Measurements from ENCODE around the gene PPP1CC.

PPP1CC gene

GRCh38 chr12:110687396-110688169 lies 55.1 kb downstream of the PPP1CC start:
- no peak for DNase-seq (ENCODE audit: low read depth in 2 of 2)

- no peak for DNase-seq (ENCODE audit: low read depth in 2 of 2)
Observed at GRCh38 chr12:110686294-110686903, 56.3 kb downstream of the PPP1CC start.

GRCh38 chr12:110684312-110684836 lies 58.3 kb downstream of the PPP1CC start:
- no peak for DNase-seq (ENCODE audit: low read depth in 2 of 2)

DNA sequence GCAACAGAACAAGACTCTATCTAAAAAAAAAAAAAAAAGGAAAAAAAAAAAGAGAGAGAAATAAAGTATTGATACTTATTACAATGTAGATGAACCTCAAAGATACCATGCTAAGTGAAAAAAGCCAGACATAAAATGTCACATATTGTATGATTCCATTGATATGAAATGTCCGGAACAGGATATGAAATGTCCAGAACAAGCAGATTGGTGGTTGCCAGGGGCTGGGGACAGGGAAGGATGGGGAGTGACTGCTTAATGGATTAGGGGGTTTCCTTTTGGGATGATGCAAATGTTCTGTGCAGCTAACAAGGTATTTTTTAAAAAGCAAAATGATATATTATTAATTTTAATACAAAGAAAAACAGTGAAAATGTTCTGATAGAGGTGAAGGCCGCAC lies 58.8 kb downstream of the PPP1CC start:
- DNase-seq (ENCODE audit: low read depth in 2 of 2): no peak

GRCh38 chr12:110680032-110680431 lies 62.7 kb downstream of the PPP1CC start:
- no peak for DNase-seq (ENCODE audit: low read depth in 2 of 2)

GRCh38 chr12:110679201-110679600 lies 63.5 kb downstream of the PPP1CC start:
- no peak for DNase-seq (ENCODE audit: low read depth in 2 of 2)

DNA sequence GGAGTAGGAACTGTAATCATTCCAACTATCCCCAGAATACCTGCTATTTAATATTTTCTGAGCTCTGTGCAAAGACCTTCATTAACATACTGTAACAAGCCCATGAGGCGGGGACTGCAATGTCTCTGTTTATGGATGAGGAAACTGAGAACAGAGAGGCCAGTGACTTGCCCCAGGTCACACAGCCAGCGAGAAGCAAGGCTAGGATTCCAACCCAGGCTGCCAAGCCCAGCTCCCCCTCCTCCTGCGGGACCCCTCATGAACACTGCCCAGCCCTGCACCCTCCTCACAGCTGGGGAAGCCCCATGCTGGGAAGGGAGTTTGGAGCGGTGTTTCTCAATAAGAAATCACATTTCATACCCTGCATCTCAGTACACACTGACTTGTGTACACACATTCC lies 64.7 kb downstream of the PPP1CC start:
- DNase-seq (ENCODE audit: low read depth in 2 of 2): no peak

DNA sequence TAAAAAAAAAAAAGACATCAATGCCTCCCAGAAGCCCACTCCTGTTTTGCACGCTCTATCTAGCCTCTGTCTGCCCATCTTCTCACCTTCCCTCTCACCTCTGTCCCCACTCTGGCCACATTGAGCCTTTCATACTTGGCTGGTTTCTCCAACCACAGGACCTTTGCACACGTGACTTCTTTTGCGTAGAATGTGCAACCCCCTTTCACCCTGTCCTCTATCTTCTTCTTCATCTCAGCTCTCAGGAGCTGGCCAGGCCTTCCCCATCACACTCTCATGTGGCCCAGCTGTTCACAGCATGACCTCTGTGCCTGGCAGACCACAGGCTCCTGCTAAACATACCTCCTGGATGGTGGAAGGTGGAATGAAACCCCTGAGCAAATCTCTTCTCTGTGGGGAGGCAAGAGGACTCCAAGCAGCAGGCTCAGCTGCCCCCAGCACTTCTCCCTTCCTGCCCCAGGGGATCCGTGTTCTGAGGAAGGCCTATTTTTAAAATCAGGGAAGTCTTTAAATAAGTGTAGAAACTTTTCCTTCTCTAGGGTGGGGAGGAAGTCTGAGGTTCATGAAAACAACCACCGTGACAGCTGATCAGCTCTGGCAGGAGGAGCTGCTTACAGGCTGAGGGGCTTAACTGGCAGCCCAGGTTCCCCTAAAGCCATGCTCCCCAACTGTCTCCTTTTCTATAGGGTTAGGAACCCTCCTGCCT lies 65.3 kb downstream of the PPP1CC start:
- no peak for DNase-seq (ENCODE audit: low read depth in 2 of 2)

- DNase-seq (ENCODE audit: low read depth in 2 of 2): no peak
Observed at GRCh38 chr12:110676171-110676570, 66.5 kb downstream of the PPP1CC start.

DNA sequence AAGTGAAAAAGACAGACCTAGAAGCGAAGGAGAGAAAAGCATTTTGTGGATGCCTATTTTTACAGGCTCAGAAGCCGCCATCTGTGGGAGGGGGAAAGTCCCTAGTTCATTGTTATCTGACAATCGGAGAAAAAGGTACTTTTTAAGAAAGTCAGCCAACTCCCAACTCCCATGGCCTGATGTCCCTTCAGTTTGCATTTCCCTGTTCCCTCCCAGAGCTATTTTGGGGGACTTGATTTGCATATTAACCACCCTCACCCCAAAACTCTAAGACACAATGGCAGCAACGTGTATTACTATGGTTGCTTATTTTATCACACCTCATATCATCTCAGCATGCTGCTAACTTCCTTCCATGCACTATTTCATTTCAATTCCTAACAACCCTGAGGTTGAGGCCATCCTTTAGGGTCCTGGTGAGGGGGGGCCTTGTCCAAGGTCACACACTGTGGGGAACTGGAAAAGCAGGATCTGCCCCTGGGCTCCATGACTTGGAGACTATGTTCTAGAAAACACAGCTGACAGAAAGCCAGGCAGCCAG lies 72.5 kb downstream of the PPP1CC start:
- DNase-seq (ENCODE audit: low read depth in 2 of 2): no peak

Measured in fibroblast of skin of left biceps (primary cell).